ENCODE measurements around the gene CCDC43. TPM values are rescaled to one million over a fixed set of nuclear protein-coding genes. Genes with fewer than 3 reads are reported as not detected.

The CCDC43 gene
- total and polyA plus RNA-seq, 2 of the 8 experiments (the other 6 are each of a cell fraction or from before 2014, with no cell fraction given): 4.9 to 38.1 TPM

- TF ChIP-seq RFX5 (IDR thresholded peaks at IDR 0.05; ENCODE audit: borderline replicate concordance, low read depth, low read length) (no peak), RAD21 (IDR thresholded peaks at IDR 0.05 in 1 of 2, conservative IDR thresholded peaks at IDR 0.05 in 1 of 2; ENCODE audit: low read depth in 2 of 2, low read length in 2 of 2) (no peak), HDAC6 (IDR thresholded peaks at IDR 0.05; ENCODE audit: low read depth, low read length) (no peak), SIX5 (IDR thresholded peaks at IDR 0.05; ENCODE audit: low read depth, low read length) (no peak), FOSL1 (IDR thresholded peaks at IDR 0.05; ENCODE audit: insufficient read depth, low read depth, low read length) (no peak), POLR2A (IDR thresholded peaks at IDR 0.05; ENCODE audit: control extremely low read depth in 1 of 2, low read depth in 2 of 2, low read length in 2 of 2) (no peak)
Measured at GRCh38 chr17:44653384-44653783, 36.2 kb downstream of the CCDC43 start (continued).
